HepG2 (cell line): Measurements from ENCODE around the gene GATB. TPM values are rescaled to one million over a fixed set of nuclear protein-coding genes. Genes with fewer than 3 reads are reported as not detected.

Source experiments
- ATAC-seq: fragments of 200-7000 bp; cut with Tn5 transposase; 3 replicates; pipeline ENCODE4 v1.9.1; 2020; ENCODE audit warnings: mild to moderate bottlenecking, moderate library complexity
- BruUV-seq: library from RNA; stranded (reverse); fragments of 400-500 nt; replicated peaks from 2 replicates; lab custom pipeline; 2021; lab: Mats Ljungman, UMichigan
- CTCF ChIA-PET: fragments of 300-600 bp; formaldehyde crosslinking; extraction: SDS; loops from one replicate; lab custom pipeline; 2021; ENCODE audit warnings: low total read pairs, inconsistent platforms, low intra/inter-chr PET ratio; lab: Yijun Ruan, JAX
- POLR2A ChIA-PET: fragments of 350-600 bp; sonication (Branson Sonifier 250); formaldehyde crosslinking; loops from one replicate; lab custom pipeline; 2020; ENCODE audit warnings: antibody characterized with exemption, inconsistent platforms; lab: Yijun Ruan, JAX
- DNase-seq: peaks from one replicate; pipeline ENCODE4 v3.0.0-alpha.2; 2015; ENCODE audit warnings: low spot score
- FAIRE-seq: peaks from 3 replicates; lab custom pipeline; 2011; peaks lifted over from hg19 to GRCh38; lab: Jason Lieb, UNC
- H2AFZ ChIP-seq: one replicate; pipeline ENCODE4 v1.6.1; 2011; ENCODE audit warnings: low read length, inconsistent platforms
- H3K27ac ChIP-seq: fragments of 300-600 bp; 3 replicates; pipeline ENCODE4 v1.8.0; 2011; ENCODE audit warnings: mixed run types, mild to moderate bottlenecking, mixed read lengths, low read length, inconsistent platforms; ENCODE audit not compliant: insufficient read depth; ENCODE audit errors: extremely low read length
- H3K27me3 ChIP-seq, 2 experiments: fragments of 200-600 bp in 1 of 2; 2 replicates in 1 of 2; 3 replicates in 1 of 2; pipeline versions ENCODE4 v1.6.0 to v1.8.0; 2011; ENCODE audit warnings: low read length in 2 of 2, mild to moderate bottlenecking in 2 of 2, moderate library complexity in 2 of 2, inconsistent platforms in 1 of 2; ENCODE audit not compliant: insufficient read depth in 2 of 2, control insufficient read depth in 1 of 2
- H3K36me3 ChIP-seq, 2 experiments: fragments of 200-600 bp in 1 of 2; replicated peaks in 1 of 2; 2 replicates in 1 of 2; 3 replicates in 1 of 2; pipeline versions ENCODE4 v1.5.1 to v1.8.0; 2011; ENCODE audit warnings: low read length in 2 of 2, inconsistent platforms in 1 of 2; ENCODE audit not compliant: insufficient read depth in 2 of 2, control insufficient read depth in 1 of 2
- H3K4me1 ChIP-seq: 2 replicates; pipeline ENCODE4 v1.5.1; 2012; ENCODE audit warnings: low read length, inconsistent platforms; ENCODE audit not compliant: insufficient read depth
- H3K4me2 ChIP-seq: 2 replicates; pipeline ENCODE4 v1.6.0; 2011; ENCODE audit warnings: low read depth, low read length, inconsistent platforms
- H3K4me3 ChIP-seq, 3 experiments: fragments of 200-600 bp in 1 of 3; sonication (generic), shearing (Covaris generic) in 1 of 3; replicated peaks in 1 of 3; 2 replicates each; pipeline ENCODE4 v1.5.1; 2011 to 2016; ENCODE audit warnings: low read length in 3 of 3, inconsistent platforms in 2 of 3, low read depth in 2 of 3, mild to moderate bottlenecking in 2 of 3, control low read depth in 1 of 3, mixed read lengths in 1 of 3; ENCODE audit not compliant: insufficient read depth in 1 of 3
- H3K79me2 ChIP-seq: one replicate; pipeline ENCODE4 v1.6.1; 2011; ENCODE audit warnings: low read length, inconsistent platforms; ENCODE audit not compliant: insufficient read depth
- H3K9ac ChIP-seq: 2 replicates; pipeline ENCODE4 v1.6.0; 2011; ENCODE audit warnings: mild to moderate bottlenecking, low read depth, low read length, inconsistent platforms; ENCODE audit not compliant: insufficient read depth
- H3K9me3 ChIP-seq: 2 replicates; pipeline ENCODE4 v1.5.1; 2012; ENCODE audit warnings: mild to moderate bottlenecking, low read length
- H4K20me1 ChIP-seq: 2 replicates; pipeline ENCODE4 v1.6.0; 2011; ENCODE audit warnings: inconsistent platforms, mild to moderate bottlenecking, low read length, moderate library complexity; ENCODE audit not compliant: insufficient read depth
- CHD2 ChIP-seq: IDR thresholded peaks from 2 replicates; pipeline ENCODE4 v1.6.1; 2011; ENCODE audit warnings: low read depth, low read length, improper control_type of control experiment
- SMARCE1 ChIP-seq: fragments of 450-650 bp; IDR thresholded peaks from 2 replicates; pipeline ENCODE4 v1.6.1; 2017; ENCODE audit warnings: borderline replicate concordance
- WGBS: methylation state at CpG from one replicate; pipeline ENCODE4 v1.1.6; 2017; ENCODE audit warnings: low lambda C conversion rate; 5-methylcytosine and 5-hydroxymethylcytosine counted together
- in situ Hi-C: cut with HindIII; loops from 2 replicates; pipeline ENCODE4 v1.10.0; 2017; ENCODE audit warnings: low pct_unique_long_range_greater_than_20kb; ENCODE audit not compliant: extremely low pct_ligation_motif_present
- intact Hi-C: fragments of 100-400 bp; cut with micrococcal nuclease; formaldehyde crosslinking; loops from one replicate; pipeline ENCODE4 v1.10.0; 2022; ENCODE audit not compliant: unreplicated experiment
- polyA plus RNA-seq, 8 experiments: library from polyadenylated mRNA; depleted of rRNA in 3 of 8; stranded (reverse) in 7 of 8; unstranded in 1 of 8; fragments of >200 nt; fragmentation: Illumina TruSeq in 4 of 8; extraction: Trizol in 4 of 8; gene quantifications; 2 replicates each; pipeline versions ENCODE4 v1.2.1 to v1.2.3, GENCODE V29; 2011 to 2016; ENCODE audit warnings: low read depth in 4 of 8, missing spikeins in 1 of 8, mixed read lengths in 1 of 8; ENCODE audit not compliant: insufficient read depth in 1 of 8
- total RNA-seq, 5 experiments: library from RNA; depleted of rRNA; stranded (reverse); fragments of >200 nt; fragmentation: Illumina TruSeq; extraction: Trizol; gene quantifications; 2 replicates each; pipeline ENCODE4 v1.2.3, GENCODE V29; 2016; ENCODE audit warnings: low read depth in 1 of 5
- TF ChIP-seq, protein P1 (sequence below): sonication (generic); formaldehyde crosslinking; IDR thresholded peaks from 2 replicates; pipeline ENCODE4 v1.4.0; 2020; ENCODE audit warnings: missing genetic modification reagents, borderline replicate concordance
- TF ChIP-seq, protein P2 (sequence below): sonication (generic); formaldehyde crosslinking; IDR thresholded peaks from 2 replicates; pipeline ENCODE4 v1.4.0; 2020; ENCODE audit warnings: mild to moderate bottlenecking, missing genetic modification reagents, borderline replicate concordance

Gene GATB
- total and polyA plus RNA-seq, 2 of the 13 experiments (the other 11 are each of a cell fraction or from before 2014, with no cell fraction given): 32.3 to 32.4 TPM

DNA sequence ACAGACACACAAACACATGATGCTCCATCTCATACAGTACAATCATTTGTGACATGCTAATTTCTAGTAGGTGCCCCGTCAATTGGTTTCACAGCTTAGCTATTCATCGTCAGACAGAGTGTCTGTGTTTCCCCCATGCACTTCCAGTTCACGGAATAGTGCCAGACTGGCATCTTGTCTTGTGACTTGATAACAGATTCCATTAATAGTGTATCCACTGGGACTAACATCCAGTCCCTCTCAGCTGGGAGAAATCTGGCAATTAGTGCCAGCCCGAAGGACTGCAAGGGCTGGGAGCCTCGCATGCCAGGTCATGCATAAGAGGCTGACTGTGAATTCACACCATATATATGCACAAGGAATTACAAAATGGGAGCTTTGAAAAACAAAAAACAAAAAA lies 20.2 kb upstream of the GATB start (continued):
- no peak for TF ChIP-seq CHD2
- TF ChIP-seq, all 625 proteins: peak for 0

DNA sequence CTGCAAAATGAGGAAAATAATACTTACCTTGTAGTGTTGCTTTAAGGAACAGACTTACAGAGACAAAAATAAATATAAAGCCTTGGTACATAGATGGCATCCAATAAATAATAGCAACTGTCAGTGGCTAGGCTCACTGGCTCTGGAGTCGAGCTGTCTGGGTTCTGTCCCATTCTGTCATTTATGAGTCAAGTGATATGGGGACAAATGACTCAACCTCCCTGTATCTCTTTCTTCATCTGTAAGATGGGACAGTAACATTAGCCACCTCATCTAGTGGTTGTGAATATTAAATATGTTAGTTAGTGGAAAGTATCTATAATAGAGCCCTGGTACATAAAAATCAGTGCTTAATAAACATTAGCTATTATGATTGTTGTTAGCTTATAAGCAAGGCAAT lies 16.7 kb upstream of the GATB start:
- Histone ChIP-seq H4K20me1 (no peaks in the 10 kb centered on the region), H3K4me1 (no peaks in the 10 kb centered on the region), H3K4me3 (no peak overlapping the region), H3K4me2 (no peak overlapping the region), H3K9me3 (no peaks in the 10 kb centered on the region)
- no peak for DNase-seq
- TF ChIP-seq, protein P1, sequence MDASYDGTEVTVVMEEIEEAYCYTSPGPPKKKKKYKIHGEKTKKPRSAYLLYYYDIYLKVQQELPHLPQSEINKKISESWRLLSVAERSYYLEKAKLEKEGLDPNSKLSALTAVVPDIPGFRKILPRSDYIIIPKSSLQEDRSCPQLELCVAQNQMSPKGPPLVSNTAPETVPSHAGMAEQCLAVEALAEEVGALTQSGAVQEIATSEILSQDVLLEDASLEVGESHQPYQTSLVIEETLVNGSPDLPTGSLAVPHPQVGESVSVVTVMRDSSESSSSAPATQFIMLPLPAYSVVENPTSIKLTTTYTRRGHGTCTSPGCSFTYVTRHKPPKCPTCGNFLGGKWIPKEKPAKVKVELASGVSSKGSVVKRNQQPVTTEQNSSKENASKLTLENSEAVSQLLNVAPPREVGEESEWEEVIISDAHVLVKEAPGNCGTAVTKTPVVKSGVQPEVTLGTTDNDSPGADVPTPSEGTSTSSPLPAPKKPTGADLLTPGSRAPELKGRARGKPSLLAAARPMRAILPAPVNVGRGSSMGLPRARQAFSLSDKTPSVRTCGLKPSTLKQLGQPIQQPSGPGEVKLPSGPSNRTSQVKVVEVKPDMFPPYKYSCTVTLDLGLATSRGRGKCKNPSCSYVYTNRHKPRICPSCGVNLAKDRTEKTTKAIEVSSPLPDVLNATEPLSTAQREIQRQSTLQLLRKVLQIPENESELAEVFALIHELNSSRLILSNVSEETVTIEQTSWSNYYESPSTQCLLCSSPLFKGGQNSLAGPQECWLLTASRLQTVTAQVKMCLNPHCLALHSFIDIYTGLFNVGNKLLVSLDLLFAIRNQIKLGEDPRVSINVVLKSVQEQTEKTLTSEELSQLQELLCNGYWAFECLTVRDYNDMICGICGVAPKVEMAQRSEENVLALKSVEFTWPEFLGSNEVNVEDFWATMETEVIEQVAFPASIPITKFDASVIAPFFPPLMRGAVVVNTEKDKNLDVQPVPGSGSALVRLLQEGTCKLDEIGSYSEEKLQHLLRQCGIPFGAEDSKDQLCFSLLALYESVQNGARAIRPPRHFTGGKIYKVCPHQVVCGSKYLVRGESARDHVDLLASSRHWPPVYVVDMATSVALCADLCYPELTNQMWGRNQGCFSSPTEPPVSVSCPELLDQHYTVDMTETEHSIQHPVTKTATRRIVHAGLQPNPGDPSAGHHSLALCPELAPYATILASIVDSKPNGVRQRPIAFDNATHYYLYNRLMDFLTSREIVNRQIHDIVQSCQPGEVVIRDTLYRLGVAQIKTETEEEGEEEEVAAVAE (CRISPR knock-in tag): no peak
- no peak for TF ChIP-seq SMARCE1
- TF ChIP-seq, protein P2, sequence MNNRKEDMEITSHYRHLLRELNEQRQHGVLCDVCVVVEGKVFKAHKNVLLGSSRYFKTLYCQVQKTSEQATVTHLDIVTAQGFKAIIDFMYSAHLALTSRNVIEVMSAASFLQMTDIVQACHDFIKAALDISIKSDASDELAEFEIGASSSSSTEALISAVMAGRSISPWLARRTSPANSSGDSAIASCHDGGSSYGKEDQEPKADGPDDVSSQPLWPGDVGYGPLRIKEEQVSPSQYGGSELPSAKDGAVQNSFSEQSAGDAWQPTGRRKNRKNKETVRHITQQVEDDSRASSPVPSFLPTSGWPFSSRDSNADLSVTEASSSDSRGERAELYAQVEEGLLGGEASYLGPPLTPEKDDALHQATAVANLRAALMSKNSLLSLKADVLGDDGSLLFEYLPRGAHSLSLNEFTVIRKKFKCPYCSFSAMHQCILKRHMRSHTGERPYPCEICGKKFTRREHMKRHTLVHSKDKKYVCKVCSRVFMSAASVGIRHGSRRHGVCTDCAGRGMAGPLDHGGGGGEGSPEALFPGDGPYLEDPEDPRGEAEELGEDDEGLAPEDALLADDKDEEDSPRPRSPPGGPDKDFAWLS (CRISPR knock-in tag): no peak
- TF ChIP-seq, all 625 proteins: peak for 0
- in situ Hi-C loops (no loop called here), intact Hi-C loops (no loop called here)
- CTCF ChIA-PET: no interaction called here
- no peak for ATAC-seq
- no TSS peak for BruUV-seq
- POLR2A ChIA-PET: no interaction called here
- WGBS: 6% methylated on average over 1 of the region's 1 CpG
- H2AFZ ChIP-seq: no peak overlapping the region
- H3K27me3 ChIP-seq: peaks cover 0 to 5% of the 10 kb centered on the region in 2 experiments; a peak in 1 of 5 replicates
- H3K36me3 ChIP-seq: no peaks in the 10 kb centered on the region
- H3K27ac ChIP-seq: no peak overlapping the region
- no peak for FAIRE-seq
- no peaks in the 10 kb centered on the region for H3K79me2 ChIP-seq
- H3K9ac ChIP-seq: no peak overlapping the region
